Mucosa of descending colon (tissue), 3 donors: ENCODE measurements around the gene UIMC1. TPM values are rescaled to one million over a fixed set of nuclear protein-coding genes. Genes with fewer than 3 reads are reported as not detected.

Experiments
- ATAC-seq: fragments of 200-7000 bp; cut with Tn5 transposase; one replicate; pipeline ENCODE4 v1.9.1; 2020; ENCODE audit warnings: mild to moderate bottlenecking, moderate library complexity
- DNase-seq, 3 donors: peaks; one replicate each; pipeline ENCODE4 v3.0.0-alpha.2; 2020
- H3K36me3 ChIP-seq: fragments of 200-600 bp; one replicate; pipeline ENCODE4 v1.8.0; 2021; ENCODE audit warnings: low read depth, mild to moderate bottlenecking
- H3K4me1 ChIP-seq: fragments of 200-600 bp; one replicate; pipeline ENCODE4 v1.8.0; 2021; ENCODE audit warnings: low read depth, mild to moderate bottlenecking
- H3K4me3 ChIP-seq: fragments of 200-600 bp; one replicate; pipeline ENCODE4 v1.8.0; 2021; ENCODE audit warnings: mild to moderate bottlenecking
- H3K9me3 ChIP-seq: fragments of 200-600 bp; one replicate; pipeline ENCODE4 v1.8.0; 2021; ENCODE audit warnings: mild to moderate bottlenecking
- CTCF ChIP-seq: fragments of 200-600 bp; IDR thresholded peaks from one replicate; pipeline ENCODE4 v1.8.0; 2022; ENCODE audit warnings: antibody characterized with exemption, mild to moderate bottlenecking
- intact Hi-C, 2 donors: fragments of 100-400 bp; cut with DNase I in 1 of 2; cut with micrococcal nuclease in 1 of 2; formaldehyde crosslinking; loops; one replicate each; pipeline versions ENCODE4 v1.11.0 to v1.11.1; 2022; cut with DNase I, micrococcal nuclease
- total RNA-seq, 3 donors: library from RNA; stranded (reverse); fragmentation: NEBNext Ultra II Directional in 2 of 3; extraction: Animal tissue kit (Norgen Biotek cat#: 25700) in 2 of 3; gene quantifications; one replicate each; pipeline versions ENCODE4 v1.2.1 to v1.2.4, GENCODE V29; 2021 to 2023
- donor health status: DM: no; HTN: no; CAD: no; lungs with moderate emphysema.
- donor health status: DM: no; HTN: no; CAD: no.
- donor health status: DM: no; HTN: yes; CAD: no.

Gene UIMC1
- total RNA-seq, 3 donors from 2014 or later, result 30.7 to 57.8 (median 33.3) TPM

DNA sequence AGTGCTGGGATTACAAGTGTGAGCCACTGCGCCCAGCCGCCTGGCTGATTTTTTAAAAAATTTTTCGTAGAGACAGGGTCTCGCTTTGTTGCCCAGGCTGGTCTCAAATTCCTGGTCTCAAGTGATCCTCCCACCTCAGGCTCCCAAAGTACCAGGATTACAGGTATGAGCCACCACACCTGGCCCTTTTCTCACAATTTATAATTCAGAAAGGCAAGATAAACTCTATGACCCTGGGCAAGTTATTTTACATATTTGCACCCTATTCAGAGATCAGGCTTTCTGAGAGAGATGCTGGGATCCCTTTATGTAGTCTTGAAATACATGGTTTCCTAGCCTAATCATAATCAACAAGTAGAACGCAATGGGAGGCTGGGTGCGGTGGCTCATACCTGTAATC, 36.5 kb upstream of the UIMC1 start:
- H3K9me3 ChIP-seq, result no peaks in the 10 kb centered on the region
- no peaks in the 10 kb centered on the region for H3K4me1 ChIP-seq
- DNase-seq (no peak), ATAC-seq (no peak)
- no peak for TF ChIP-seq CTCF
- H3K36me3 ChIP-seq, result no peaks in the 10 kb centered on the region
- intact Hi-C loops, result no loop called here
- no peak overlapping the region for H3K4me3 ChIP-seq

DNA sequence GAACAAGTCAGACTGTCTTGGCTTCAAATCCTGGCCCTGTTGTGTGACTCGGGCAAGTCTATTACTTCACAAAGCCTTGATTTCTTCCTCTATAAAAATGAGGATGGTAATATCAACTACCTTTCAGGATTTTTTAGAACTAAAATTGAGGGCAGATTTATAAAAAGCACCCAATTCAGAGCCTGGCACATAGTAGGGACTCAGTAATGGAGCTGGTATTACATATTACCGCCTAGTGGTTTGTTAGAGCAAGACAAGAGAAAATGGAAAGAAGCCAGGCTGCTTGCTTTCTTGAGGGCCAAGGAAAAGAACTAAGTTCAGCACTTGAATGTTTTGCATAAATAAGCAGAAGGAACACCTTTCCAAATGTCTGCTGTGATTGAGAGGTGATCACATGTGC, 35.4 kb upstream of the UIMC1 start:
- intact Hi-C loops, result no loop called here
- no peak for TF ChIP-seq CTCF
- ATAC-seq (no peak), DNase-seq (no peak)
- Histone ChIP-seq H3K4me3 (no peak overlapping the region), H3K9me3 (no peaks in the 10 kb centered on the region), H3K36me3 (no peaks in the 10 kb centered on the region), H3K4me1 (no peaks in the 10 kb centered on the region)

GRCh38 chr5:177040814-177041420, 34.3 kb upstream of the UIMC1 start:
- Histone ChIP-seq H3K4me3 (no peak overlapping the region), H3K9me3 (no peaks in the 10 kb centered on the region), H3K4me1 (no peaks in the 10 kb centered on the region), H3K36me3 (no peaks in the 10 kb centered on the region)
- intact Hi-C loops, result no loop called here
- no peak for DNase-seq
- no peak for TF ChIP-seq CTCF
- no peak for ATAC-seq

DNA sequence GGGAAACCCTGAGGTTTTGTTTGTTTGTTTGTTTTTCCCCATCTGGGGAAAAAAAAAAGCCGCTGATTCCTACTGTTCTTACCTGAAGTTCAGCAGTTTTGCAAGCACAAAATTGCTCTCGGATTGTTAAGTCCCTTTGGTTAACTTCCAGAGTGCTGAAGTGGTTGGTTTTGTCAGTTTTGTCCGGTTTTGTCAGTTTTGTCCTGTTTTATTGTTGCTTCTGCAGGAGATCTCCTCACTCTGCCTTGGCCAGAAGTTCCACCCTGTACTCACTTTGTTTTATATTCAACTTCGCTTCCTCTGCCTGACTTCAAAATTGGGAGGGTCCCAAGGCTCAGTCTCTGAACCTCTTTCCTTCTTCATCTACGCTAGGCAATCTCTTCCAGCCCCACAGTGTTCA, 30.3 kb upstream of the UIMC1 start:
- Histone ChIP-seq H3K36me3 (no peaks in the 10 kb centered on the region), H3K4me3 (no peak overlapping the region), H3K4me1 (no peaks in the 10 kb centered on the region), H3K9me3 (no peaks in the 10 kb centered on the region)
- no peak for DNase-seq
- ATAC-seq, result no peak
- TF ChIP-seq CTCF, result no peak
- intact Hi-C loops, result no loop called here

DNA sequence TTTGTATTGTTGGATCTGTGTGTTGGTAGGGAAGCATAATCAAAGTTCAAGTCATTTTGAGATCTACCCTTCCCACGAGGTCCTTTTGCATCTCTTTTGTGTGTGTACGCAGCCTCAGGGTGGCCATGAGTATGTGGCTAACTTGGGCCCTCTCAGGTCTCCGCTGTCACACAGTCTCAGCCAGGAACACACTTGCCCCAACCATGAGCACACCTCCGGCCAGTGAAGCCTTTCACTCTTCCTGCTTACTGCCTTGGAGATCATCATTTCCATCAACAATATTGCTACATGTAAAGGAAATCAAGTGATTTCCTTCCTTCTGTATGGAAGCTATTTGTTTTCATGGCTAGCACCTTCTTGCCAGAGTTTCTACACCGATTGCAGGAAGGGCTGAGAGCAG, 29.9 kb upstream of the UIMC1 start:
- H3K36me3 ChIP-seq, result no peaks in the 10 kb centered on the region
- intact Hi-C loops, result no loop called here
- no peaks in the 10 kb centered on the region for H3K4me1 ChIP-seq
- no peak for TF ChIP-seq CTCF
- H3K9me3 ChIP-seq, result no peaks in the 10 kb centered on the region
- no peak for DNase-seq
- no peak for ATAC-seq
- H3K4me3 ChIP-seq, result no peak overlapping the region

- no peak for TF ChIP-seq CTCF
- DNase-seq (no peak), ATAC-seq (no peak)
- H3K9me3 ChIP-seq, result peaks cover 4% of the 10 kb centered on the region
- H3K4me1 ChIP-seq, result no peaks in the 10 kb centered on the region
- H3K4me3 ChIP-seq, result no peak overlapping the region
- H3K36me3 ChIP-seq, result no peaks in the 10 kb centered on the region
- intact Hi-C loops, result no loop called here
These were observed 29.4 kb upstream of the UIMC1 start for GRCh38 chr5:177035976-177036375.
